Endodermal cell (in vitro differentiated cells): ENCODE results near the gene STRA8. TPM values are rescaled to one million over a fixed set of nuclear protein-coding genes. Genes with fewer than 3 reads are reported as not detected.

Experiments used
- DNase-seq: peaks from one replicate; pipeline ENCODE4 v3.0.0-alpha.2; 2017
- H3K27ac ChIP-seq: 2 replicates; pipeline ENCODE4 v1.5.1; 2013; ENCODE audit warnings: mild to moderate bottlenecking, low read depth, low read length, moderate library complexity
- H3K27me3 ChIP-seq: 2 replicates; pipeline ENCODE4 v1.6.1; 2013; ENCODE audit warnings: mild to moderate bottlenecking, low read length, moderate library complexity; ENCODE audit not compliant: insufficient read depth, control insufficient read depth, poor library complexity, severe bottlenecking
- H3K36me3 ChIP-seq: 2 replicates; pipeline ENCODE4 v1.7.0; 2013; ENCODE audit warnings: mild to moderate bottlenecking, low read length, moderate library complexity; ENCODE audit not compliant: control insufficient read depth, insufficient read depth
- H3K4me1 ChIP-seq: one replicate; pipeline ENCODE4 v1.7.0; 2013; ENCODE audit warnings: low read length; ENCODE audit not compliant: control insufficient read depth, insufficient read depth
- H3K4me3 ChIP-seq: 2 replicates; pipeline ENCODE4 v1.5.1; 2013; ENCODE audit warnings: mild to moderate bottlenecking, low read length, moderate library complexity
- H3K9ac ChIP-seq: 2 replicates; pipeline ENCODE4 v1.6.1; 2013; ENCODE audit warnings: mild to moderate bottlenecking, low read length, moderate library complexity; ENCODE audit not compliant: poor library complexity, severe bottlenecking; ENCODE audit errors: extremely low read depth
- H3K9me3 ChIP-seq: 2 replicates; pipeline ENCODE4 v1.6.1; 2013; ENCODE audit warnings: mild to moderate bottlenecking, low read length, moderate library complexity; ENCODE audit not compliant: control insufficient read depth
- H3K27ac Mint-ChIP-seq: 2 replicates; pipeline ENCODE4 v1.8.0; 2020; ENCODE audit warnings: mixed read lengths
- H3K27me3 Mint-ChIP-seq: 2 replicates; pipeline ENCODE4 v1.8.0; 2021; ENCODE audit warnings: mild to moderate bottlenecking, mixed read lengths; ENCODE audit not compliant: insufficient read depth
- H3K36me3 Mint-ChIP-seq: 2 replicates; pipeline ENCODE4 v1.8.0; 2020; ENCODE audit warnings: low read depth, mixed read lengths
- H3K4me1 Mint-ChIP-seq: 2 replicates; pipeline ENCODE4 v1.8.0; 2020; ENCODE audit warnings: mixed read lengths
- H3K4me3 Mint-ChIP-seq: 2 replicates; pipeline ENCODE4 v1.8.0; 2020; ENCODE audit warnings: mild to moderate bottlenecking, moderate library complexity, mixed read lengths
- H3K9me3 Mint-ChIP-seq: 2 replicates; pipeline ENCODE4 v1.8.0; 2020; ENCODE audit warnings: mild to moderate bottlenecking, mixed read lengths
- WGBS, 2 experiments: methylation state at CpG; one replicate each; pipeline versions ENCODE4 v1.1.5 to v1.1.7; 2013; ENCODE audit warnings: missing lambda C conversion rate in 2 of 2, mixed read lengths in 1 of 2; ENCODE audit not compliant: insufficient coverage in 1 of 2, insufficient read length in 1 of 2; 5-methylcytosine and 5-hydroxymethylcytosine counted together
- total RNA-seq, 2 donors: library from RNA; stranded (reverse); fragmentation: NEBNext Ultra II Directional in 1 of 2; extraction: Animal tissue kit (Norgen Biotek cat#: 25700) in 1 of 2; gene quantifications; 2 replicates in 1 of 2; 3 replicates in 1 of 2; pipeline ENCODE4 v1.2.1, GENCODE V29; 2021
- TF ChIP-seq, protein P1 (sequence below): fragments of 200-600 bp; sonication (generic); conservative IDR thresholded peaks from 2 replicates; pipeline ENCODE4 v1.5.0; 2021; ENCODE audit warnings: antibody characterized with exemption, mild to moderate bottlenecking

The STRA8 gene
- total RNA-seq, 2 donors from 2014 or later, result not detected

DNA sequence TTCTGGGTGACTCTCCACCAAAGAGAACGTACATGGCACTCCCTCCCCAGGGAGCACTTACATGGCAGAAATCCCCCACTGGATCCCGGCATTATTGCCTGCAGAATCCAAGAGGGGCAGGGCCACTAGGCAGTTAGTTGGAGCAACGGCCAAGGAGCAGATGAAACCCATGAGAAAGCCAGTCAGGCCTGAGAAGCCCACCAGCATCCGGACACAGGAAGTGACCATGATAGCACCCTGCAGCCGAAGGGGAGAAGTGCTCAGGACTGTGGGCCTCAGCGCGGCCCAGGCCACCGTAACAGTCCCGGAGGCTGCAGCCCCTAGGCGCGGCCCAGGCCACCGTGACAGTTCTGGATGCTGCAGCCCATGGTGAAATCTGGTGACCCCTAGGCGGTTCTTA is 43.5 kb downstream of the STRA8 start:
- peaks cover 6% of the 10 kb centered on the region for H3K27me3 ChIP-seq
- WGBS, 2 experiments, result 92 to 94% methylated on average over 9 to 13 of the region's 13 CpGs
- H3K36me3 ChIP-seq, result no peaks in the 10 kb centered on the region
- Mint-ChIP-seq H3K4me1 (no peaks in the 10 kb centered on the region), H3K27ac (no peak overlapping the region), H3K9me3 (peaks cover 20% of the 10 kb centered on the region), H3K36me3 (no peaks in the 10 kb centered on the region), H3K27me3 (peaks cover 3% of the 10 kb centered on the region), H3K4me3 (no peak overlapping the region)
- H3K4me3 ChIP-seq, result no peak overlapping the region
- no peak overlapping the region for H3K27ac ChIP-seq
- TF ChIP-seq, protein P1, sequence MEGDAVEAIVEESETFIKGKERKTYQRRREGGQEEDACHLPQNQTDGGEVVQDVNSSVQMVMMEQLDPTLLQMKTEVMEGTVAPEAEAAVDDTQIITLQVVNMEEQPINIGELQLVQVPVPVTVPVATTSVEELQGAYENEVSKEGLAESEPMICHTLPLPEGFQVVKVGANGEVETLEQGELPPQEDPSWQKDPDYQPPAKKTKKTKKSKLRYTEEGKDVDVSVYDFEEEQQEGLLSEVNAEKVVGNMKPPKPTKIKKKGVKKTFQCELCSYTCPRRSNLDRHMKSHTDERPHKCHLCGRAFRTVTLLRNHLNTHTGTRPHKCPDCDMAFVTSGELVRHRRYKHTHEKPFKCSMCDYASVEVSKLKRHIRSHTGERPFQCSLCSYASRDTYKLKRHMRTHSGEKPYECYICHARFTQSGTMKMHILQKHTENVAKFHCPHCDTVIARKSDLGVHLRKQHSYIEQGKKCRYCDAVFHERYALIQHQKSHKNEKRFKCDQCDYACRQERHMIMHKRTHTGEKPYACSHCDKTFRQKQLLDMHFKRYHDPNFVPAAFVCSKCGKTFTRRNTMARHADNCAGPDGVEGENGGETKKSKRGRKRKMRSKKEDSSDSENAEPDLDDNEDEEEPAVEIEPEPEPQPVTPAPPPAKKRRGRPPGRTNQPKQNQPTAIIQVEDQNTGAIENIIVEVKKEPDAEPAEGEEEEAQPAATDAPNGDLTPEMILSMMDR, result no peak
- no peaks in the 10 kb centered on the region for H3K4me1 ChIP-seq
- H3K9ac ChIP-seq, result no peak overlapping the region
- no peaks in the 10 kb centered on the region for H3K9me3 ChIP-seq
- DNase-seq, result peak; percentile 19

DNA sequence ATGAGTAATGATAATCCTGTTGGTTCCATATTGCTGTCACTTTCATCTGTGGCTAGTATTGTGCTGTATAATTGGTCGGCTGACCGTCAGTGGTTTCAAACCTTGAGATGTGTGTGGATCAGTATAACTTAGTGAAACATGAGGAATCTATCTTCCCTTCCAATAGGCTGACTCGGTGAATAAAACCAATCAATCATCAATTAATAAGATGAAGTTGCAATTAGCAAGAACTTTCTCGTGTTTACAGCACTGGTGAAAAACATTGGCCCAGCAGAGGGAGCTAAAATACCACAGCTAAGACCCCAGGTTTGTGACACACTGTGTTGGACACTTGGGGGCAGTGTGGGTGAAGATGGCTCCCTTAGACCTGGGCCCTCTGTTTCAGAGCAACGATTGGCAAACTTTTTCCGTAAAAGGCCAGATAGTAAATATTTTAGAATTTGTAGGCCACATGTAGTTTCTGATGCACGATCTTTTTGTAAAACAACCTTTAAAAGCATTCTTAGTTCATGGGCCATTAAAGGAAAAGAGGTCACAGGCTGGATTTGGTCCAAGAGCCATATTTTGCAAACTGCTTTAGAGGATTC is 47.8 kb downstream of the STRA8 start:
- TF ChIP-seq, protein P1, result peak; percentile 99
- DNase-seq, result peak; percentile 91
- no peaks in the 10 kb centered on the region for H3K9me3 ChIP-seq
- H3K36me3 ChIP-seq, result no peaks in the 10 kb centered on the region
- no peak overlapping the region for H3K4me3 ChIP-seq
- H3K4me1 Mint-ChIP-seq, result no peaks in the 10 kb centered on the region
- H3K27me3 Mint-ChIP-seq, result no peaks in the 10 kb centered on the region
- H3K9me3 Mint-ChIP-seq, result peaks cover 4% of the 10 kb centered on the region
- H3K36me3 Mint-ChIP-seq, result no peaks in the 10 kb centered on the region
- H3K27me3 ChIP-seq, result peaks cover 6% of the 10 kb centered on the region
- WGBS, 2 experiments, result 0 to 38% methylated on average over 2 to 7 of the region's 7 CpGs
- H3K4me1 ChIP-seq, result no peaks in the 10 kb centered on the region
- H3K9ac ChIP-seq, result no peak overlapping the region
- no peak overlapping the region for H3K27ac Mint-ChIP-seq
- H3K27ac ChIP-seq, result no peak overlapping the region
- no peak overlapping the region for H3K4me3 Mint-ChIP-seq

- WGBS, 2 experiments, result 91 to 99% methylated on average over 9 to 10 of the region's 10 CpGs
- Histone ChIP-seq H3K4me3 (no peak overlapping the region), H3K36me3 (no peaks in the 10 kb centered on the region), H3K27ac (no peak overlapping the region), H3K9ac (no peak overlapping the region), H3K4me1 (no peaks in the 10 kb centered on the region), H3K9me3 (no peaks in the 10 kb centered on the region), H3K27me3 (peaks cover 6% of the 10 kb centered on the region)
- H3K27me3 Mint-ChIP-seq, result no peaks in the 10 kb centered on the region
- H3K9me3 Mint-ChIP-seq, result no peaks in the 10 kb centered on the region
- TF ChIP-seq, protein P1, result no peak
- peak; percentile 9 for DNase-seq
- H3K36me3 Mint-ChIP-seq, result no peaks in the 10 kb centered on the region
- no peaks in the 10 kb centered on the region for H3K4me1 Mint-ChIP-seq
- H3K27ac Mint-ChIP-seq, result no peak overlapping the region
- H3K4me3 Mint-ChIP-seq, result no peak overlapping the region
These were observed 49.1 kb downstream of the STRA8 start for GRCh38 chr7:135282561-135283254.
